ENCODE data around the gene AGBL4.

The AGBL4 gene

GRCh38 chr1:48760857-48761256 is 1262.9 kb downstream of the AGBL4 start:
- DNase-seq (ENCODE audit: insufficient read length, low spot score) (no peak), FAIRE-seq (no peak)
- no peak for TF ChIP-seq POLR2A (IDR thresholded peaks at IDR 0.05; ENCODE audit: low read depth, low read length)

- no peak for FAIRE-seq
- DNase-seq (ENCODE audit: insufficient read length, low spot score) = no peak
- no peak for TF ChIP-seq POLR2A (IDR thresholded peaks at IDR 0.05; ENCODE audit: low read depth, low read length)
Observed at GRCh38 chr1:48758976-48759375, 1264.8 kb downstream of the AGBL4 start.

- no peak for TF ChIP-seq POLR2A (IDR thresholded peaks at IDR 0.05; ENCODE audit: low read depth, low read length)
- FAIRE-seq (no peak), DNase-seq (ENCODE audit: insufficient read length, low spot score) (no peak)
Observed at GRCh38 chr1:48757363-48757762, 1266.4 kb downstream of the AGBL4 start.

DNA sequence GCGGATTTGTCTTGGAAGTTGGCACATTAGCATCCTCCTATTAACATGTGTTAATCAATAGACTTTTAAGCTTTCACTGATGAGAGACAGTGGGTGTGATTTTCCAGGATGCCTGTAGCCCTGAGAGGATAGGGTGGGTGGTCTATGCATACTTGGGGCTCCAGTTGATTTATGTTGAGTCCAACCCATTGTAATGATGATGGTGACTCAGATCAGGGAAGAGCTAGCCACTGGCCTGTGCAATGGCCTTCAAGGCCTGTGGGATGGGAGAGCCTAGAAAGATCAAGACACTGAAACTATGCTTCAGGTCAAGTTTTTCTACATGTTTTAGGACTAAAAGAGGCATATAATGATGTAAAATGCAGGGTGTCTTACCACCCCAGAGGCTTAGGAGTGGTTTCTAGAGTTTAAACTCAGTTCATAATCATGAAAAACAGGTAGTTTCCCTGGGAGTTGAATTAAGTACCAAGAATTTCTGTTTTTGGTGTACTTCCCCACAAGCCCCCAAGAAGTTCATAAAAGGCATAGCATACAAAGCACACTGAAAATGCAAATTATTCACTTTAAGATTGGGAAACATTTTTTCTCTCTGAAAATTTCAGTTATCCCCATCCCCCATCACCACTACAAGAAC is 1267.0 kb downstream of the AGBL4 start:
- no peak for TF ChIP-seq POLR2A (IDR thresholded peaks at IDR 0.05; ENCODE audit: low read depth, low read length)
- FAIRE-seq = no peak
- no peak for DNase-seq (ENCODE audit: insufficient read length, low spot score)

- TF ChIP-seq POLR2A (IDR thresholded peaks at IDR 0.05; ENCODE audit: low read depth, low read length) = no peak
- FAIRE-seq = no peak
- no peak for DNase-seq (ENCODE audit: insufficient read length, low spot score)
Observed at GRCh38 chr1:48753293-48753692, 1270.5 kb downstream of the AGBL4 start.

DNA sequence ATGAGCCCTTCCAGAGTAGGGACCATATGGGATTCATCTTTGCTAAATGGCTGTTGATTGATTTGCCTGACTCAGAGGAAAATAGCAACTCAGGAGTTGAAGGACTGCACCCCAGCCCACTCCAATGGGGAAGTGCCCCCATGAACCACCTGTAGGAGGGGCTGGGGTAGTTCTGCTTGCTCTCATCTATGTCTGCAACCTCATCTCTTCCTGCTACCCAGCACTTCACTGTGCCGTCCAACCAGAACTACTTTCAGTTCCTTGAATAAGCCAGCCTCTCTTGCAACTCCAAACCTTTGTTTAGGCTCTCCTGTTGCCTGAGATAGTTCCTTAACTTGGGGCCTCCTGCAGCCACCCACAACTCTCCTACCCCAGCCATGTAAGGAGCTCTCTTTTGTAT is 1273.6 kb downstream of the AGBL4 start:
- no peak for FAIRE-seq
- no peak for TF ChIP-seq POLR2A (IDR thresholded peaks at IDR 0.05; ENCODE audit: low read depth, low read length)
- no peak for DNase-seq (ENCODE audit: insufficient read length, low spot score)

DNA sequence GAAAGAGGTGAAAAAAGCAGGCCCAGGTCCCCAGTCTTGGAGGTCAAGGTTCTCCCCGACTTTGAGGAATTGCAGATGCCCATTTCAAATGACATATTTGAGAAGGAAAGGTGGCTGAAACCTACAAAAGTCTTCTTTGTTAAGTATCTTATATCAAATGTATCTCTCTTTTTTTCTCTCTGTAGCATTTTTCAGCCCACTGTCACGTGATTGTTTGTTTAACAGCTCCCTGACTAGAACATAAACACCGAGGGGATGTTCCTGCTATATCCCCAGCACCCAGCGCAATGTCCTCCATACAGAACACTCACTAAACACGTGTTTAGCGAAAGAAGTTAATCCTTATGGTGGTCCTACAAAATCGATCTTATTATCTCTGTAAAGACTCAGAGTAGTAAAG is 1274.7 kb downstream of the AGBL4 start:
- FAIRE-seq (no peak), DNase-seq (ENCODE audit: insufficient read length, low spot score) (no peak)
- TF ChIP-seq POLR2A (IDR thresholded peaks at IDR 0.05; ENCODE audit: low read depth, low read length) = no peak

- TF ChIP-seq POLR2A (IDR thresholded peaks at IDR 0.05; ENCODE audit: low read depth, low read length) = no peak
- no peak for FAIRE-seq
- DNase-seq (ENCODE audit: insufficient read length, low spot score) = no peak
Observed at GRCh38 chr1:48746906-48747305, 1276.8 kb downstream of the AGBL4 start.

DNA sequence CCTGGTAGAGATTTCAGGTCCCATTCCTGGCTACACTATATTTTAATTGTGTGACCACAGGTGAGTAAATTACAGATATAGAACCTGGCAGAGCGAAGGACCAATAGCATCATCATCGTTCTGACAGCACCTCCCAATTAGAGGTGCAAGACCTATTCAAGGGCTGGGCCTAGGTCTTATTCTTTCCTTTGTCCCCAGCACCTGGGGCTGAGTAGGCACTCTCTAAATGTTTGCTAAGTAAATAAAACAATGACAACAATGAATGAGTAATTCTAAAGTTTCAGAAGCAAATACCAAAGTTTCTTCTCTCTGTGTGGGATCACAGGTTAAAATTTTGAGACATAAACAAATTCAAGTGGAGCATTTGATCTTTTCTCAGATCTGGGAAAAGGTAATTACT is 1279.7 kb downstream of the AGBL4 start:
- no peak for TF ChIP-seq POLR2A (IDR thresholded peaks at IDR 0.05; ENCODE audit: low read depth, low read length)
- DNase-seq (ENCODE audit: insufficient read length, low spot score) (no peak), FAIRE-seq (no peak)

DNA sequence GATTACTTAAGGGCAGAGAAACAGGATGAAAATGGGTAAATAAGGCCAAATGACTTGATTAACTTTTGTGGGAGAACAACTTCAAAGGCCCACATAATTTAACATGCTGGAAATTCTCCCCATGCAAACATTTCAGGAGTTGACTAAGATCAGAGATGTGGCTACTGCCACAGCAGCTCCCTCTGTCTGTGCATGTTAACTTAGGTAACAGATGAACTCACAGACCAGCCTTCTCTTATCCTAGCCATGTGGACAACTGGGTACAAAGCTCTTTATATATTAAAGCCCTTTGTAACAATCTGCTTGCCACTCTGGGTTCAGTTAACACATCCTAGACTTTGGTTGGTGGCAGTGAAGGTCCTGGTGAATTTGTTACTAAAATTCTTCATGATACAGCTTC is 1280.3 kb downstream of the AGBL4 start:
- DNase-seq (ENCODE audit: insufficient read length, low spot score) (no peak), FAIRE-seq (no peak)
- TF ChIP-seq POLR2A (IDR thresholded peaks at IDR 0.05; ENCODE audit: low read depth, low read length) = no peak

- FAIRE-seq (no peak), DNase-seq (ENCODE audit: insufficient read length, low spot score) (no peak)
- no peak for TF ChIP-seq POLR2A (IDR thresholded peaks at IDR 0.05; ENCODE audit: low read depth, low read length)
Observed at GRCh38 chr1:48741380-48741779, 1282.4 kb downstream of the AGBL4 start.

DNA sequence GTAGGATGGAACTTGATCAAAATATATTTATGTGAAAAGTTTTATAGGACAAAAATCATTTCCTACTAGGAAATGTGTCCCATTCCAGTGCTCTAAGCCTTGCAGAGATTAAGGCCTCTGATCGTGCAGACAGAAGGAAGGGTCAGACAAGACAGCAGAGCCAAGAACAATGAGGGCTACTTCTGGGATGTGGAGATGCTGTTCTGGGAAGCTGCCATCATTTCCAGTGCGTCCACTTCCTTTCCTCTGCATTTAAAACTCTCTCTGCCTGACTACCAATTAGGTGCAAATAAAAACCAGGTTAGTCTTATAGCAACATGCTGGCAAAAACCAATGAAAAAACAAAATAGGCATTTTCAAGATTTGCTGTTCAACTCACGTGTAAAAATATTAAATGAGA is 1283.1 kb downstream of the AGBL4 start:
- FAIRE-seq (no peak), DNase-seq (ENCODE audit: insufficient read length, low spot score) (no peak)
- TF ChIP-seq POLR2A (IDR thresholded peaks at IDR 0.05; ENCODE audit: low read depth, low read length) = no peak

- no peak for TF ChIP-seq POLR2A (IDR thresholded peaks at IDR 0.05; ENCODE audit: low read depth, low read length)
- FAIRE-seq = no peak
- DNase-seq (ENCODE audit: insufficient read length, low spot score) = no peak
Observed at GRCh38 chr1:48739091-48739490, 1284.7 kb downstream of the AGBL4 start.

DNA sequence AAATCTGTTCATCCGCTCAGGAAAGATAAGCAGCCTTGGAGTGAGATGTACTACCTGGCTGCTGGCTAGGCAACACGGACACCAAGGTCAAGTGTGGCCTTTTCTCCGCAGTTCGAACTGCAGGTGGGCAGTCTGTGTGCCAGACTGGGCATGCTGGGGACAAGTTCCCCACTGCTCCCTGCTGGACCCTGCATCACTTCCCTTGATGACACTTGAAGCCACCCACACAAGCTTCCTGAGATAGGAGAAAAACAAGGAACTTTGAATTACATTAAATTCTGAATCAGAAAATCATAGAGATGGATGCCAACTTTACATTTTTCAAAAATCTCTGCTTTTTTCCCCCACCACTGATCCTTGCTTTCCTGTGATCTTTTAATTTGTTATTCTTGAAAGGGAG is 1285.4 kb downstream of the AGBL4 start:
- TF ChIP-seq POLR2A (IDR thresholded peaks at IDR 0.05; ENCODE audit: low read depth, low read length) = no peak
- DNase-seq (ENCODE audit: insufficient read length, low spot score) (no peak), FAIRE-seq (no peak)

GRCh38 chr1:48735796-48736195 is 1288.0 kb downstream of the AGBL4 start:
- no peak for FAIRE-seq
- TF ChIP-seq POLR2A (IDR thresholded peaks at IDR 0.05; ENCODE audit: low read depth, low read length) = no peak
- DNase-seq (ENCODE audit: insufficient read length, low spot score) = no peak

Measured in H54 (cell line).